ENCODE data around the gene SFTPA2.
"Not testable (repeated sequence)": the region's sequence is repeated elsewhere in the genome, so short reads cannot be mapped to it uniquely, and the experiment has no call there.

The SFTPA2 gene

DNA sequence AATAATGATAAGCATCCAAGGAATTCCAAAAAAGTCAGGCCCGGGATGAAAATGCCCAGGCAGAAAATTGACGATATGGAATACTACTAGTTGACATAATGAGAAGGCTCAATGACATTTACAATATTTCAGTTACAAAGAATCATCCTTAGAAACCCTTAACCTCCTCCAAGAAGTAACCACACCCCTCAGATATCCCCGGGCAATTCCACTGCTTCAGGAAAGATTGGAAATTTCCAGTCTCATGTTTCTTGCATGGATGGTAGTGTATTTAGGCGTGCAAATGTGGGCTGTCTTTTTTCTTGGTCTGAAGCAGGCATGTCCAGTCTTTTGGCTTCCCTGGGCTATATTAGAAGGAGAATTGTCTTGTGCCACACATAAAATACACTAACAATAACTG lies 42.6 kb downstream of the SFTPA2 start:
- in situ Hi-C loops (cut with MboI; ENCODE audit: low sequenced_read_pairs), result not testable (repeated sequence)

DNA sequence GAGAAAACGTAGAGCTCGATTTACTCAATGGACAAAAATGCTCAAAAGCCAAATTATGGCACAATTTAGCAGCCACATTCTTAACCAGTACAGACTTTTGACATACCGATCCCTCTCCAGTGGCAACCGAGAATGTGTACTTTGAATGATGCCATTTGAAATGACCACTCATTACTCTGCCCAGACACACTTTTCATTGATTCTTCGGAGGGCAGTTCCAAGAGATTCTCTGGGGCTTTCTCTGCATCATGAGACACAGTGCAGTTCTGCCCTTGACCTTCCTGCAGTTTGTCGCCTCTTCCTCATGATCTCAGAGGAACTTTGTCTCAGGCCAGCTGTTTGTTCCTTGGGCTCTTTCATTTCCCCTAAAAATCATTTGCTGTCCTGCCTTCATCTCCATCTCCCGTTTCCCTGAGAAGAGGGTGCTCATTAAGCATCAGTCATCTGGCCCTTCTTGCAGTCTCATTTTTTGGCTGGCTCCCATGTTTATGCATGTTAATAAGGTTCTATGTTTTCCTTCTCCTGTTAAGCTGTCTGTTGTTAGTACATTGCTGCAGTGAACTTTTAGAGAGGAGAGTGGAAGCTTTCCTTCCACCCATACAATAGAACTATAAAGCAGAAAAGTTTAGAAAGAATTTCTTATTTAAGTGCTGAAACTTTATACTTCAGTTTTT lies 43.5 kb downstream of the SFTPA2 start:
- in situ Hi-C loops (cut with MboI; ENCODE audit: low sequenced_read_pairs), result not testable (repeated sequence)

DNA sequence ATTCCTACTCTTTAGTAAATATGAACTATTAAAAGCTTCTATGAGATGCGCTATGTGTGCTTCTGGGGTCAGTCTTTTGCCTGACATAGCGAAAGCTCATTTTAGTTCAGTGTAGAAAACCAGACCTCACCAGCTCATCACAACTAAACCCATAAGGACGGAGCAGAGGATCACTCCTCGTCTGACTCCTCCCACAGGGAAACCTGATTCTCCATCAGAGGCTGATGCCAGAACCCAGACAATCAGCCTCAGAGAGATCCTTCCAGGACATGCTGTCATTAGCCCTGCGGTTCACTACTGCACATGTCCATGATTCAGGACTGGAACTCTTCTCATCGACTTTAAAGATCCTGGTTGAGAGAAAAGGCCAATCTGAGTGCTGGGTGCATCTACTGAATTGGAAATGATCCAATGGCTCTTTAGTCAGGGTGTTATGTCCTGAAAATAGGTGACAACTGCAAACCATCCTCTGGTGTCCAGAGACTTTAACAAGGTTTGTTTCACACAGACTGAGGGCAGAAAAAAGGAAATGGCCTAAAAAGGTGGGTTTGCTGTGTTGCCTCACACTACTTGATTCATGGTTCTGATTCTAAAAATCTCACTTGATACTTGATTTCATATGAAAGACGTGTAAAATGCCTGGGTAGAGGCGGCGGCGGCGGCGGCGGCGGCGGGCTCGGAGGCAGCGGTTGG lies 48.2 kb downstream of the SFTPA2 start, which contains the start of gene EIF5AL1:
Gene EIF5AL1 (plus strand): TSS at position 643 of the 693 bp plus-strand sequence. CDS start 117 bp downstream, outside the sequence.
- in situ Hi-C loops (cut with MboI; ENCODE audit: low sequenced_read_pairs), result not testable (repeated sequence)

DNA sequence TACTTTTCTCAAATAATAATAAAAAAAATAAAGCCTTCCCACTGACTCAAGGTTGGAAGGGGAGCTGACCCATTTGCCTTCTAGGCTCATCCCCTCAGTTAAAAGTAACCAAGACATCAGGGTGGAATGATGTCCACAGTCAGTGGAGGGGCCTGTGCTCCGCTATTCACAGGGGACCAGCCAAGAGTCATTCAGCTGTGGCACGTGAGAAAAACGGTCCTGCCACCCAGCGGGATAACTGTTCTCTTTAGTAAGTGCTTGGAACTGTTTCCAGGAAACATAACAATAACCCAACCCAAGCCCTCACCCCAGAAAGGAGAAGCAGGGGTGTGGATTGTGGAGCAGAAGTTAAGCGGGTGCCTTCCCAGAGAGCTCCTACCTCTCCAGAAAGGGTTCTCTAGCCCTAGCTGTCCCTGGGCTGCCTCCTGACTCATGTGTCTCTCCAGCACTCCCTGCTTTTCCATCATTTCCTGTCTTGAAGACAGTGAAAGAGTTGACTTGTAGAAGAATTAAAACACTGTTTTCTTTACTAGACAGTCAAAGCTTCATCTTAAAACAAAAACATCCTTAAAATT lies 50.2 kb downstream of the SFTPA2 start:
- in situ Hi-C loops (cut with MboI; ENCODE audit: low sequenced_read_pairs), result not testable (repeated sequence)

DNA sequence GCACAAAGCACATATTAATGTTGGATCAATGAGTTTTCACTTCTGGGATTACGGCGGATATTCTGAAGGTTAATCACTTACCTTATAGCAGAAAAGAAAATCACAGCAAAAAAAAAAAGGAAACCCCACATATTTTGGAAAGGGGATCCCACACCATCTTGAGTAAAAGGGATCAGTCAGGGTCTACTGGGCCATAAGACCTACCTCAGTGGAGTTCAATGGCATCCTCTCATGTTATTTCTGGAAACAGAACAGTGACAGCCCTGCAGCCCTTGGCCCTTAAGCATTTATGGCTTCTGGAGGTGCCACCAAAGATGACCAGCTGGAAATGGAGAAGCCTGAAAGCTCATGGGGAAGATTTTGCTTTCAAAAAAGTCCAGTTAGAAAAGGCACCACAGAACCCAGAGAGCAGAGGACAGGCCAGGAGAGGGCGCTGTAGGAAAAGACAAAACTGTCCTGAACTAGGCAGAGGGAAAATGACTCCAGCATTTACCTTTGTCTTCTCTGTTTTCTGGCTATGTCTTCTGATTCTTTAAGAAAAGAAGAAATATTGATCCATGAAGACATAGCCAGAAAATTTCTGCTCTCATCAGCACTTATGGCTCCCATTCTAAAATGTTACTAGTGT lies 50.8 kb downstream of the SFTPA2 start:
- in situ Hi-C loops (cut with MboI; ENCODE audit: low sequenced_read_pairs), result not testable (repeated sequence)

DNA sequence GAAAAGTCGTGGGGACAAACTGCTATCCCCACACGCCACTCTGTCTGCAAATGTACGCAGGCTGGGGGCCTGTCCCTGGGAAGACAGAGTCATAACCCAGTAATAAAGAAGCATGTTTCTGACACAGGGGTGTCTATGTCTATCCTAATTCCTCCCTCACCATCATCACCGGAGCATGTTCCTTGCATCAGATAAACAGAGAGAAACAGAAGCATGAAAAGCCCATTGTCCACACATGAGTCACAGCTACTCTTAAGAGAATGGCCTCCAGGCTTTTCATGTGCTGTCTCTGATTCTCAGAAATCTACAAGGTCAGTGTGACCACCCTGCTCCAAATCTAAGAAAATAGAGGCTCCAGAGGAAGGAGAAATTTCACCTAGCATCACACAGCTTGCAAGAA lies 52.0 kb downstream of the SFTPA2 start:
- in situ Hi-C loops (cut with MboI; ENCODE audit: low sequenced_read_pairs), result not testable (repeated sequence)

DNA sequence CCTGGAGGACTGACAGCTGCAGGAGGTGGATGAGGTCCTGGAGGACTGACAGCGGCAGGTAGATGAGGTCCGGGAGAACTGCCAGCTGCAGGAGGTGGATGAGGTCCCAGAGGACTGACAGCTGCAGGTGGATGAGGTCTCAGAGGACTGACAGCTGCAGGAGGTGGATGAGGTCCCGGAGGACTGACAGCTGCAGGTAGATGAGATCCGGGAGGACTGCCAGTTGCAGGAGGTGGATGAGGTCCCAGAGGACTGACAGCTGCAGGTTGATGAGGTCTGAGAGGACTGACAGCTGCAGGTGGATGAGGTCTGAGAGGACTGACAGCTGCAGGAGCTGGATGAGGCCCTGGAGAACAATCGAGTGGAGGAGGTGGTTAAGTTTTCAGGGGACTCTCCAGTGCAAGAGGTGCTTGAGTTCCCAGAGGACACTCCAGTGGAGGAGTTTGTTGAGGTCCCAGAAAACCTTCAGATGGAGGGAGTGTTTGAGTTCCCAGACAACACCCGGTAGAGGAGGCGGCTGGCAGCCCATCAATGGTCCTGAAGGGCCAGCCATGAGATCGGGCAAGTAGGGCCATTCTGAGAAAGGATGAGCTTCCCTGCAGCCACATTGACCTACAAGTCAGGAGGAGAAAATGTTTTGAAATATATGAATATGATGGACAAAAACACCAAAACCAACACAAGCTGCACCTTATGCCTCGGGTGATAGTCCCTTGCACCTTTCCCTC lies 52.6 kb downstream of the SFTPA2 start:
- in situ Hi-C loops (cut with MboI; ENCODE audit: low sequenced_read_pairs), result no loop called here
